Retinal pigment epithelial cell (primary cell): Measurements from ENCODE around the gene PDZD8.
"Not testable (repeated sequence)": the region's sequence is repeated elsewhere in the genome, so short reads cannot be mapped to it uniquely, and the experiment has no call there.

Source experiments
- DNase-seq: peaks from one replicate; pipeline ENCODE4 v3.0.0-alpha.2; 2010; ENCODE audit warnings: low read depth
- H3K4me3 ChIP-seq: 2 replicates; pipeline ENCODE4 v1.5.1; 2011; ENCODE audit warnings: mild to moderate bottlenecking, low read length, control low read depth, moderate library complexity
- CTCF ChIP-seq: conservative IDR thresholded peaks from 2 replicates; pipeline ENCODE4 v1.5.1; 2011; ENCODE audit warnings: low read depth, low read length, control low read depth, inconsistent platforms

PDZD8 gene

GRCh38 chr10:117298219-117298618 lies 77.0 kb downstream of the PDZD8 start:
- no peak overlapping the region for H3K4me3 ChIP-seq
- no peak for DNase-seq
- TF ChIP-seq CTCF: no peak

DNA sequence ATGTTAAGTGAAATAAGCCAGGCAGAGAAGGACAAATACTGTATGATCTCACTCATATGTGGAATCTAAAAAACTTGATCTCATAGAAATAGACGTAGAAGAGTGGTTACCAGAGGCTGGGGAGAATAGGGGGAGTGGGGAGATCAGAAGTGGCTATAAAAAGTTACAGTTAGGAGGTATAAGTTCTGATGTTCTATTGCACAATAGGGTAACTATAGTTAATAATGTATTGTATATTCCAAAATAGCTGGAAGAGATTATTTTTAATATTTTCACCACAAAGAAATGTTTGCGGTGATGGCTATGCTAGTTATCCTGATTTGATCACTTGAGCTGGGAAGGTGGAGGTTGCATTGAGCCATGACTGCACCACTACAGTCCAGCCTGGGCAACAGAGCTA lies 80.5 kb downstream of the PDZD8 start:
- no peak for TF ChIP-seq CTCF
- H3K4me3 ChIP-seq: no peak overlapping the region
- DNase-seq: no peak

DNA sequence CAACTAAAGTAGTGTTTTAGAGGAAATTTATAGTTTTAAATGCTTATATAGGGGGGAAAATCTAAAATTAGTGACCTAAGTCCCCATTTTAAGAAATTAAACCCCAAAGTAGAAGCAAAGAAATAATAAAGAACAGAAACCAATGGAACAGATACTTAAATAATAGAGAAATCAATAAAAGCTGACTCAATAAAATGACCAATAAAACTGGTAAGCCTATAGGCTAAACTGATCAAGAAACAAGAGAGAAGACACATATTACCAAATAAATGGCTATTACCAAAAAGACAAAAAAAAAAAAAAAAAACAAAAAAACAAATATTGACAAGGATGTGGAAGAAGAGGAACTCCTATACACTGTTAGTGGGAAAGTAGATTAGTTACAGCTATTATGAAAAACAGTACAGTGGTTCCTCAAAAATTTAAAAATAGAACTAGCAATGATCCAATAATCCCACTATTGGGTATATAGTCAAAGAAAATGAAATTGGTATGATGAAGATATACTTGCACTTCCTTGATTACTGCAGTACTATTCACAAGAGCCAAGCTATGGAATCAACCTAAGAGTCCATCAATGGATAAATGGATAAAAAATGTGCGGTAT lies 81.1 kb downstream of the PDZD8 start:
- TF ChIP-seq CTCF: no peak

DNA sequence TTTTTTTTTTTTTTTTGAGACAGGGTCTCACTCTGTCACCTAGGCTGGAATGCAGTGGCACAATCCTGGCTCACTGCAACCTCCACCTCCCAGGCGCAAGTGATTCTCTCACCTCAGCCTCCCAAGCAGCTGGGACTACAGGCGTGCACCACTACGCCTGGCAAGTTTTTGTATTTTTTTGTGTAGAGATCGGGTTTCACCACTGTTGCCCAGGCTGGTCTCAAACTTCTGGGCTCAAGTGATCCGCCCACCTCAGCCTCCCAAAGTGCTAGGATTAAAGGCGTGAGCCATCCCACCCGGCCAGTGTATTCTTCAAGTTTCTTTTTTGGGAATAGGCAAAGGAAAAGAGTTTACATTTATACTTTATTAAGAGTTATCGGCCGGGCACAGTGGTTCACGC lies 84.4 kb downstream of the PDZD8 start:
- DNase-seq, H3K4me3 ChIP-seq: not testable (repeated sequence)

More for the DNA sequence above, 81.1 kb downstream of the PDZD8 start:
- no peak for DNase-seq
- H3K4me3 ChIP-seq: no peak overlapping the region

- H3K4me3 ChIP-seq: no peak overlapping the region
- TF ChIP-seq CTCF: no peak
- no peak for DNase-seq
Observed at GRCh38 chr10:117284716-117285494, 90.3 kb downstream of the PDZD8 start.

DNA sequence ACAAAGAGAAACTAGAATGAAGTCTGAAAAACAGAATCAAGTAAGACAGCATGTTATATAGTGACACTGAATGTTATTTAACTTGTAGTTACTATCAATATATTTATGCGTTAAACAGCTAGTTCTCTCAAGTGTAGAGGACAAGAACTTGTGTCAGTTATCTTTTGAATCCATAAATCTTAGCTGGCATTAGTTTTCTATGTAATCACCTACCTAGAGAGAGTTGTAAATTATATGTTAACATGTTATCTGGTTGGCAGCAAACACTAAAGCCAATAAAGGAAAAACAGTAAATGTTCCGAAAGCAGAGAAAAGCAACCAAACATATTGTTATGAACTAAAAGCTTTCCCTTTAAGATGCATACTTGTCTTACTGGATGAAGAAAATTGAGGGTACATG lies 97.6 kb downstream of the PDZD8 start:
- no peak overlapping the region for H3K4me3 ChIP-seq
- no peak for DNase-seq
- TF ChIP-seq CTCF: no peak

DNA sequence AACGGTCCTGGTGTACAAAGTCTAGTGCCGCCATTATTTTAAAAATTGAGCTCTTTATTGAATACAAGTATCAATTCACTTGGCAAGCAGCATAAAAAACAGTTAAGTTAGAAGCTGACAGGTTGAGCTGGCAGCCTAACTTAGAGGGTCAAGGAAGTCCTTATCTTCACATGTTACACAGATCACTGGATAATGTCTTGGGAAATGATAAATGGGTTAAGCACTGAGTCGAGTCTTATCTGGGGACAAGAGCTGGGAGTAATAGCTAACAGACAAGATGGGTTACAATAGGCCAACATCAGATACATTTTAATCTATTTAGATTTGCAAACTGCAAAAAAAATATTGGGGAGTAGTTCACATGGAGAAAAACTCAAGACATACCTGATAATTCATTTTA lies 100.1 kb downstream of the PDZD8 start:
- no peak overlapping the region for H3K4me3 ChIP-seq
- TF ChIP-seq CTCF: no peak
- no peak for DNase-seq
